ENCODE data around the gene ECI2.
"Not testable (repeated sequence)": the region's sequence is repeated elsewhere in the genome, so short reads cannot be mapped to it uniquely, and the experiment has no call there.

Gene ECI2

DNA sequence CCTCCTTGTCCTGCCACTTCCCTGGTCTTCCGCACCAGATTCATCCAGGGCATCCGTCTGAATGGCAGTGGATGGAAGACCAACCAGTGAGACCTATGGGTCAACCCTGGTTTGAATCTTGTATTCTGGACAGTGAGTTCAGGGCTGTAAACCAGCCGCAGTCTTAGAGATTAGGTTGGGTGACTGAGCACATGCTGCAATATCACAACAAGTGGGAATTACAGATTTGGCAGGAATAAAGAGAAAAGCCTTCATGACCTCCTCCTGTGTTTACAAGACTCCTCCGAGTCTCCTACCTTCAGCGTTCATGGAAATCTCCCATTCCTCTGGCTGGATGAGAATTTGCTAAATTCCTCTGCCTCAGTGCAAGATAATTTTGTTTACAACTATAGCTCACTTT is 9.9 kb downstream of the ECI2 start:
- H3K4me3 ChIP-seq: no peak overlapping the region
- TF ChIP-seq EZH2 (IDR thresholded peaks at IDR 0.05) (no peak), FOXP2 (optimal IDR thresholded peaks at IDR 0.05; ENCODE audit: control extremely low read depth, extremely low read length, insufficient read depth) (no peak), POLR2AphosphoS5 (IDR thresholded peaks at IDR 0.05; ENCODE audit: borderline replicate concordance, low read depth, low read length) (no peak)
- H3K9me3 ChIP-seq (ENCODE audit: low read depth, low read length): no peaks in the 10 kb centered on the region
- no peak overlapping the region for H3K27ac ChIP-seq
- no peak for DNase-seq (ENCODE audit: low read depth, low spot score)
- H3K9ac ChIP-seq (ENCODE audit: insufficient read length): no peak overlapping the region
- peaks cover 71% of the 10 kb centered on the region for H3K36me3 ChIP-seq (ENCODE audit: insufficient read depth, low read length)

DNA sequence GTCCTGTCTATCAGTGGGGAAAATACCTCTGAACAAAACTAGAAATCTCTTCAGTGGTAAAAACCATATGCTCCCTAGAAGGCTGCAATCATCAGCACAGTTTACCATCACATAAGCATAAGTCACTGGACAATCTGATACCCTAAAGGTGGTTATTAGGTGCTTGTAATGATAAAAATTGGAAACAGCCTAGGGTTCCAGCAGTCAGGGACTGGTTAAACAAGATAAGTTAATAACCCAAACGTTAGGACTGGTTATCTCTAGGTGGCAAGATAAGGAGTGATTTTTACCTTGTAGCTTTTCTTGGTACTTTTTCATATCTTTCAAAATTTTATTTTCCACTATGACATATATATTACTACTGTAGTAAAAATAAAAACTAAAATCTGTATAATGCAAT is 11.0 kb downstream of the ECI2 start:
- no peak overlapping the region for H3K4me3 ChIP-seq
- TF ChIP-seq FOXP2 (optimal IDR thresholded peaks at IDR 0.05; ENCODE audit: control extremely low read depth, extremely low read length, insufficient read depth): no peak
- TF ChIP-seq POLR2AphosphoS5 (IDR thresholded peaks at IDR 0.05; ENCODE audit: borderline replicate concordance, low read depth, low read length): no peak
- no peak for TF ChIP-seq EZH2 (IDR thresholded peaks at IDR 0.05)
- no peak overlapping the region for H3K27ac ChIP-seq
- H3K36me3 ChIP-seq (ENCODE audit: insufficient read depth, low read length): peaks cover 68% of the 10 kb centered on the region
- no peak for DNase-seq (ENCODE audit: low read depth, low spot score)
- no peaks in the 10 kb centered on the region for H3K9me3 ChIP-seq (ENCODE audit: low read depth, low read length)
- H3K9ac ChIP-seq (ENCODE audit: insufficient read length): no peak overlapping the region

DNA sequence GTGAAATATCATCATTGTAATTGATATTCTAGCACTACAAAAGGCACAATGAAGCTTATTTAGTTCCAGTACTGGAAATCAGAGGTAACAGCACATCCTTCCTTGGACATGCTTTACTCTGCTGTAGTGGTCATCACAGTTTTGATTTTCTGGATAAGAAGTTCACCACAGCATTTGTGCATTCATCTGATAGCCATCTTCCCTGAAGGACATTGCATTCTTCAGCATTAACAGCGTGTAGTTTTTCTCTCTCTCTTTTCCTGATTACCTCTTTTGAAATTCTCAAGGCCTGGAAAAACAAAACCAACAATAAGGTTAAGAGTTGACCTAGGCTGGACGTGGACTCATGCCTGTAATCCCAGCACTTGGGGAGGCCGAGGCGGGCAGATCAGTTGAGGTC is 19.6 kb downstream of the ECI2 start:
- Histone ChIP-seq H3K9ac (ENCODE audit: insufficient read length) (no peak overlapping the region), H3K27ac (no peak overlapping the region), H3K9me3 (ENCODE audit: low read depth, low read length) (no peaks in the 10 kb centered on the region), H3K4me3 (no peak overlapping the region), H3K36me3 (ENCODE audit: insufficient read depth, low read length) (peaks cover 47% of the 10 kb centered on the region)
- TF ChIP-seq EZH2 (IDR thresholded peaks at IDR 0.05) (no peak), POLR2AphosphoS5 (IDR thresholded peaks at IDR 0.05; ENCODE audit: borderline replicate concordance, low read depth, low read length) (no peak), FOXP2 (optimal IDR thresholded peaks at IDR 0.05; ENCODE audit: control extremely low read depth, extremely low read length, insufficient read depth) (no peak)
- DNase-seq (ENCODE audit: low read depth, low spot score): no peak

DNA sequence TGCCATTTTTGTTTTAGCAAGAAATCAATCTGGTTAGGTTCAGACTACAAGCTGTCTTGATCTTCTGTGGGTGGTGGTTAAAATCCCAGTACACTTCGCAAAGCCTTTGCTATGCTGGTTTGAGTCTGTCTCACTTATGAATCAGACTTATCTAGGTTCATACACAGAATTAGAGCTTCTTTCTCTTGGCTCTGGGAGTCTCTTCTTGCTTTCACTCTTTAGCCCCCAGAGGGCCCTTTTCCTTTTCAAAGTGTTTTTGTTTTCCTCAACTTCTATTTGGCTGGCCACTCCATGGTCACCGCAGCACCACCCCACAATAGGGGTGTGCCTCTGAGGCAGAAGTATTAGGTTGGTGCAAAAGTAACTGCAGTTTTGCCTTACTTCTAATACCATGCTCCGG is 21.3 kb downstream of the ECI2 start:
- Histone ChIP-seq H3K9me3 (ENCODE audit: low read depth, low read length) (no peaks in the 10 kb centered on the region), H3K9ac (ENCODE audit: insufficient read length) (no peak overlapping the region), H3K27ac (no peak overlapping the region), H3K36me3 (ENCODE audit: insufficient read depth, low read length) (peaks cover 37% of the 10 kb centered on the region), H3K4me3 (no peak overlapping the region)
- TF ChIP-seq EZH2 (IDR thresholded peaks at IDR 0.05) (no peak), POLR2AphosphoS5 (IDR thresholded peaks at IDR 0.05; ENCODE audit: borderline replicate concordance, low read depth, low read length) (no peak), FOXP2 (optimal IDR thresholded peaks at IDR 0.05; ENCODE audit: control extremely low read depth, extremely low read length, insufficient read depth) (no peak)
- DNase-seq (ENCODE audit: low read depth, low spot score): no peak

DNA sequence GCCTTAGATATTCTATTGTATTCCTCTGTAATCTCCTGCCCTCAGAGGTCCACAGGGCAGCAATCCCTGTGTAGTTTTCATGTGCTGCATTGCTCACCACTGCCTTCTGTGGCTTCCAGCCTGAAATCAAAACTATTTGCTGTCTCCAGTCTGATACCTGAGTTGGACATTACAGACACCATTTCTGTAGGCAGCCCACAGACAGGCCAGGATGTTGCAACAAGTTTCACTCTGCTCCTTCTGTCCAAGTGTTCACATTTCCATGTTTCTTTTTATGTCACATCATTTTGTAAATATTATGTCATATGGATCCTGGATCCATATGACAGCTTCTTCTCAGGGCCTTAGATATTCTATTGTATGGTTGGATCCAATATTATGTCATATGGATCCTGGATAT is 21.7 kb downstream of the ECI2 start:
- DNase-seq (ENCODE audit: low read depth, low spot score): no peak
- no peaks in the 10 kb centered on the region for H3K9me3 ChIP-seq (ENCODE audit: low read depth, low read length)
- no peak overlapping the region for H3K9ac ChIP-seq (ENCODE audit: insufficient read length)
- no peak overlapping the region for H3K27ac ChIP-seq
- H3K36me3 ChIP-seq (ENCODE audit: insufficient read depth, low read length): peaks cover 32% of the 10 kb centered on the region
- H3K4me3 ChIP-seq: no peak overlapping the region
- TF ChIP-seq FOXP2 (optimal IDR thresholded peaks at IDR 0.05; ENCODE audit: control extremely low read depth, extremely low read length, insufficient read depth) (no peak), POLR2AphosphoS5 (IDR thresholded peaks at IDR 0.05; ENCODE audit: borderline replicate concordance, low read depth, low read length) (no peak), EZH2 (IDR thresholded peaks at IDR 0.05) (no peak)

DNA sequence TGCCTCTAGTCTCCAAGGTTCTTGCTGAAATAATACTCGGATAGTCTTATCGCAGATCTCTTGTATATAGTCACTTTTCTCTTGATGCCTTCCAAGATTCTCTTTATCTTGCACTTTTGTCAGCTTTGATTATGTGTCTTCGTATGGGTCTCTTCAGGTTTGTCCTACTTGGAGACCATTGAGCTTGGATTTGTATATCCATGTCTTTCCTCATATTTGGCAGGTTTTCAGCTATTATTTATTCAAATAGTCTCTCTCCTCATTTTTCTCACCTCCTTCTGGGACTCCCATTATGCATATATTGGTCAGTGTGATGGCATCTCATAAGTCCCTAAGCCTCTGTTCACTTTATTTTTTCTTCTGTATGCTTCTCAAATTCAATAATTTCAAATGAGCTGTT is 23.0 kb downstream of the ECI2 start:
- H3K27ac ChIP-seq: no peak overlapping the region
- H3K4me3 ChIP-seq: no peak overlapping the region
- TF ChIP-seq EZH2 (IDR thresholded peaks at IDR 0.05): no peak
- no peak for TF ChIP-seq POLR2AphosphoS5 (IDR thresholded peaks at IDR 0.05; ENCODE audit: borderline replicate concordance, low read depth, low read length)
- no peak for TF ChIP-seq FOXP2 (optimal IDR thresholded peaks at IDR 0.05; ENCODE audit: control extremely low read depth, extremely low read length, insufficient read depth)
- no peak for DNase-seq (ENCODE audit: low read depth, low spot score)
- no peaks in the 10 kb centered on the region for H3K9me3 ChIP-seq (ENCODE audit: low read depth, low read length)
- H3K9ac ChIP-seq (ENCODE audit: insufficient read length): no peak overlapping the region
- peaks cover 27% of the 10 kb centered on the region for H3K36me3 ChIP-seq (ENCODE audit: insufficient read depth, low read length)

DNA sequence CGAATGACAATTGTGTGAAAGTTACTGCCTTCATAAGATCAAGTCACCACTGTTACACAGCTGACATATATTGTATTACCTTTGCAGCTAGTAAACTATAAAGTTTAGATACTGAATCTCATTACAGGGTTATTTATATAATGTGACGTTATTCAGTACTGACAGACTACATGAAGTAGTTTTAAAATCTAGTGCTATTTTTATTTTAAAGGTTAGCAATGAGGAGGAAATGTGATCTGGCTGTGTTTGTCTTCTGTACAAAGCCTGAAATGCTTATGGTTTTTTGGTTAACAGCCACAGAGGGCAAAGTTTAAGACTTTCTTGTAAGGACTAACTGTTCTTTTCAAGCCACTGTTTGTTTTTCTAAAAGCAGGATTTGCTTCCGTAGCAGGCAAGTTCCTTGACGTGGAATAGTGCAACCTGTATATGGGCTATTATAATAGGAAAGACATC is 26.0 kb downstream of the ECI2 start:
- not testable (repeated sequence) for DNase-seq (ENCODE audit: low read depth, low spot score); H3K9ac ChIP-seq (ENCODE audit: insufficient read length); H3K4me3 ChIP-seq; H3K27ac ChIP-seq; H3K9me3 ChIP-seq (ENCODE audit: low read depth, low read length); H3K36me3 ChIP-seq (ENCODE audit: insufficient read depth, low read length)

DNA sequence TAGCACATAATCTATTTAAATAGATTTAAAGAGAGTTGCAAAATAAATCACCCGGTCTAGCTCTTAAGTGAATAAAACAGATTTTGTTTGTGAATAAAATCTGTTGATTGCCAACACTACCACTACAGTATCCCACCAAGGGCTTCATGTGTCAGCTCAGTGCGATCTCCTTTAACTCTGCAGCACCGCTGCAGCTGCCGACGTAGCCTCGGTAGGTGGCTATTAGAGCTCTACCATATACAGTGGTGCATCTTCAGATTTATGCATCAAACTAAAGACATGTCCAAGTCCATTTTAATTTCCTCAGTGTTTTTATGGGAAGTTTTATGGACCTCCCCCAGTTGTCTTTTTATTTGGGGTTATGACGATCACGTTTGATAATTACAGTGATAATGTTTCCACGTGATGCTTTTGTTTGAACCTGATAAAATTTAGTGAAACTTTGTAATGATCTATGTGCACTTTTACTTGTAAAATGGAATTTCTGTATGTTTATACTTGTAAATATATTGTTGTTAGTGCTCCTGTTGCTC is 26.7 kb downstream of the ECI2 start:
- no peak overlapping the region for H3K4me3 ChIP-seq
- no peak overlapping the region for H3K27ac ChIP-seq
- TF ChIP-seq FOXP2 (optimal IDR thresholded peaks at IDR 0.05; ENCODE audit: control extremely low read depth, extremely low read length, insufficient read depth) (no peak), POLR2AphosphoS5 (IDR thresholded peaks at IDR 0.05; ENCODE audit: borderline replicate concordance, low read depth, low read length) (no peak), EZH2 (IDR thresholded peaks at IDR 0.05) (no peak)
- H3K9me3 ChIP-seq (ENCODE audit: low read depth, low read length): no peaks in the 10 kb centered on the region
- no peak overlapping the region for H3K9ac ChIP-seq (ENCODE audit: insufficient read length)
- DNase-seq (ENCODE audit: low read depth, low spot score): no peak
- H3K36me3 ChIP-seq (ENCODE audit: insufficient read depth, low read length): no peaks in the 10 kb centered on the region

DNA sequence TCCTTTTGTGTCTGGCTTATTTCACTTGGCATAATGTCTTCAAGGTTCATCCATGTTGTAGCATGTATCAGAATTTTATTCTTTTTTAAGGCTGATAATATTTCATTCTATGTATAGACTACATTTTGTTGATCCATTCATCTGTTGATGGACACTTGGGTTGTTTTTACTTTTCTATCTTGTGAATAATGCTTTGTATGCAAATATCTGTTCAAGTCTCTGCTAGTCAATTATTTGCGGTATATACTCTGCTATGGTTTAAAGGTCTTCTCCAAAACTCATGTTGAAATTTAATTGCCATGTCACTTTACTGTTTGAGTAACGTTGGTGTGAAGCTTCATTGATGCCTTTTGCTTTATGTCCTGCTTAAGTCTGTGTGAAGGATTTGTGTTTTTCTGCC is 27.5 kb downstream of the ECI2 start:
- H3K36me3 ChIP-seq (ENCODE audit: insufficient read depth, low read length): no peaks in the 10 kb centered on the region
- no peak for TF ChIP-seq EZH2 (IDR thresholded peaks at IDR 0.05)
- no peak for TF ChIP-seq POLR2AphosphoS5 (IDR thresholded peaks at IDR 0.05; ENCODE audit: borderline replicate concordance, low read depth, low read length)
- no peak for TF ChIP-seq FOXP2 (optimal IDR thresholded peaks at IDR 0.05; ENCODE audit: control extremely low read depth, extremely low read length, insufficient read depth)
- H3K4me3 ChIP-seq: no peak overlapping the region
- no peak overlapping the region for H3K27ac ChIP-seq
- no peak for DNase-seq (ENCODE audit: low read depth, low spot score)
- H3K9me3 ChIP-seq (ENCODE audit: low read depth, low read length): no peaks in the 10 kb centered on the region
- H3K9ac ChIP-seq (ENCODE audit: insufficient read length): no peak overlapping the region
